Measurements from ENCODE around the gene AQP1.

Gene AQP1

GRCh38 chr7:30901856-30902255, 9.8 kb upstream of the AQP1 start:
- H3K4me1 ChIP-seq: no peaks in the 10 kb centered on the region
- no peak overlapping the region for H2AFZ ChIP-seq
- H3K9me3 ChIP-seq (ENCODE audit: control insufficient read depth, low read length): no peaks in the 10 kb centered on the region
- no peaks in the 10 kb centered on the region for H3K27me3 ChIP-seq (ENCODE audit: control insufficient read depth, insufficient read depth, low read length)
- no peak overlapping the region for H3K4me2 ChIP-seq (ENCODE audit: low read length)
- no peaks in the 10 kb centered on the region for H3K36me3 ChIP-seq (ENCODE audit: control insufficient read depth, insufficient read depth, low read length)
- H3K27ac ChIP-seq: peak overlapping the region; percentile 81
- H3K79me2 ChIP-seq: no peaks in the 10 kb centered on the region
- H3K9ac ChIP-seq: no peak overlapping the region
- H3K4me3 ChIP-seq (ENCODE audit: low read depth, low read length): no peak overlapping the region
- no peak for TF ChIP-seq CTCF (IDR thresholded peaks at IDR 0.05)

GRCh38 chr7:30902466-30902865, 9.2 kb upstream of the AQP1 start:
- Histone ChIP-seq H3K79me2 (no peaks in the 10 kb centered on the region), H3K4me1 (no peaks in the 10 kb centered on the region), H3K9ac (no peak overlapping the region), H3K4me3 (ENCODE audit: low read depth, low read length) (no peak overlapping the region), H3K27me3 (ENCODE audit: control insufficient read depth, insufficient read depth, low read length) (no peaks in the 10 kb centered on the region), H2AFZ (no peak overlapping the region), H3K27ac (no peak overlapping the region), H3K36me3 (ENCODE audit: control insufficient read depth, insufficient read depth, low read length) (no peaks in the 10 kb centered on the region), H3K4me2 (ENCODE audit: low read length) (no peak overlapping the region), H3K9me3 (ENCODE audit: control insufficient read depth, low read length) (no peaks in the 10 kb centered on the region)
- no peak for TF ChIP-seq CTCF (IDR thresholded peaks at IDR 0.05)

- Histone ChIP-seq H3K9ac (no peak overlapping the region), H3K4me1 (no peaks in the 10 kb centered on the region), H3K27me3 (ENCODE audit: control insufficient read depth, insufficient read depth, low read length) (no peaks in the 10 kb centered on the region), H3K4me2 (ENCODE audit: low read length) (no peak overlapping the region), H2AFZ (no peak overlapping the region), H3K36me3 (ENCODE audit: control insufficient read depth, insufficient read depth, low read length) (no peaks in the 10 kb centered on the region), H3K9me3 (ENCODE audit: control insufficient read depth, low read length) (no peaks in the 10 kb centered on the region), H3K4me3 (ENCODE audit: low read depth, low read length) (no peak overlapping the region), H3K27ac (no peak overlapping the region), H3K79me2 (no peaks in the 10 kb centered on the region)
- TF ChIP-seq CTCF (IDR thresholded peaks at IDR 0.05): no peak
Observed at GRCh38 chr7:30903146-30903545, 8.5 kb upstream of the AQP1 start.

DNA sequence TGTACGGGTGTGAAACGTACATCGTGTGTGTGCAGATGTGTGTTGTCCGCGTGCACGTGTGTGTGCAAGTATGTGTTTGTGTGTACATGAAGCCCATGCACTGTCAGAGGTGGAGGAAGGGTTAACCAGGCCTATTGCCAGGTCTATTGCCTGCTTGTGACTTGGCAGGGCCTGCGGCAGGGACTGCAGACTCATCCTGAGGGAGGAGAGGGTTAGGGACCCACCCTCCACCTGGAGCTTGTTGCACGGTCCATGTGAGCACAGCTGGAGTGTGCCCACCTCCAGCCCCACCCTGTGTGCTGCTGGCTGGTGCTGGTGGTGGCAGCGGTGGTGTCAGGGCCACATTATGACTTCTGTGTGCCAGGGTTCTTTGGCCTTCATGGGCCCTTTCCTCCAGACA, 7.1 kb upstream of the AQP1 start:
- TF ChIP-seq CTCF (IDR thresholded peaks at IDR 0.05): no peak
- Histone ChIP-seq H3K36me3 (ENCODE audit: control insufficient read depth, insufficient read depth, low read length) (no peaks in the 10 kb centered on the region), H3K9ac (no peak overlapping the region), H3K9me3 (ENCODE audit: control insufficient read depth, low read length) (no peaks in the 10 kb centered on the region), H3K27ac (no peak overlapping the region), H2AFZ (no peak overlapping the region), H3K4me1 (no peaks in the 10 kb centered on the region), H3K4me3 (ENCODE audit: low read depth, low read length) (no peak overlapping the region), H3K27me3 (ENCODE audit: control insufficient read depth, insufficient read depth, low read length) (no peaks in the 10 kb centered on the region), H3K4me2 (ENCODE audit: low read length) (no peak overlapping the region), H3K79me2 (no peaks in the 10 kb centered on the region)

- Histone ChIP-seq H3K27ac (no peak overlapping the region), H3K4me2 (ENCODE audit: low read length) (no peak overlapping the region), H2AFZ (no peak overlapping the region), H3K4me3 (ENCODE audit: low read depth, low read length) (no peak overlapping the region), H3K4me1 (no peaks in the 10 kb centered on the region), H3K27me3 (ENCODE audit: control insufficient read depth, insufficient read depth, low read length) (no peaks in the 10 kb centered on the region), H3K79me2 (no peaks in the 10 kb centered on the region), H3K9ac (no peak overlapping the region), H3K9me3 (ENCODE audit: control insufficient read depth, low read length) (no peaks in the 10 kb centered on the region), H3K36me3 (ENCODE audit: control insufficient read depth, insufficient read depth, low read length) (no peaks in the 10 kb centered on the region)
- TF ChIP-seq CTCF (IDR thresholded peaks at IDR 0.05): no peak
Observed at GRCh38 chr7:30905078-30906012, 6.3 kb upstream of the AQP1 start.
